ENCODE data around the gene S1PR1. TPM values are rescaled to one million over a fixed set of nuclear protein-coding genes. Genes with fewer than 3 reads are reported as not detected.

S1PR1 gene
- polyA plus RNA-seq, 1 donor (not counting 4 experiments of a cell fraction or from before 2014, with no cell fraction given), result 3.1 TPM

GRCh38 chr1:101280942-101281654 lies 44.3 kb downstream of the S1PR1 start:
- DNase-seq (ENCODE audit: low read depth, low spot score) (no peak), FAIRE-seq (no peak)
- H3K9ac ChIP-seq (ENCODE audit: control insufficient read depth, extremely low read depth, insufficient read depth, low read length), result no peak overlapping the region
- H3K36me3 ChIP-seq (ENCODE audit: control insufficient read depth in 2 of 2, extremely low read depth in 1 of 2, insufficient read depth in 2 of 2, low read length in 2 of 2), result no peaks in the 10 kb centered on the region
- H4K20me1 ChIP-seq (ENCODE audit: control insufficient read depth, extremely low read depth, insufficient read depth, low read length), result no peaks in the 10 kb centered on the region
- no peak overlapping the region for H3K27ac ChIP-seq (ENCODE audit: control insufficient read depth, insufficient read depth, low read length)
- H3K4me3 ChIP-seq (ENCODE audit: control insufficient read depth in 2 of 3, extremely low read depth in 1 of 3, insufficient read depth in 2 of 3, low read depth in 1 of 3, low read length in 3 of 3), result no peak overlapping the region
- TF ChIP-seq EZH2 (IDR thresholded peaks at IDR 0.05; ENCODE audit: low read length), result no peak
- H3K27me3 ChIP-seq (ENCODE audit: control insufficient read depth, extremely low read depth, insufficient read depth, low read length), result no peaks in the 10 kb centered on the region
- dilution Hi-C loops (cut with MboI; ENCODE audit: extremely low pct_ligation_motif_present, low sequenced_read_pairs), result no loop called here
- no peaks in the 10 kb centered on the region for H3K9me1 ChIP-seq (ENCODE audit: control insufficient read depth, extremely low read depth, insufficient read depth, low read length)
- H2AFZ ChIP-seq (ENCODE audit: control insufficient read depth, low read length), result no peak overlapping the region
- no peak overlapping the region for H3K4me2 ChIP-seq (ENCODE audit: control insufficient read depth, extremely low read depth, insufficient read depth, low read depth, low read length)
- H3K4me1 ChIP-seq (ENCODE audit: control insufficient read depth, extremely low read depth, insufficient read depth, low read length), result no peaks in the 10 kb centered on the region
- H3K9me3 ChIP-seq (ENCODE audit: control insufficient read depth, low read depth, low read length), result no peaks in the 10 kb centered on the region
- no peaks in the 10 kb centered on the region for H3K79me2 ChIP-seq (ENCODE audit: control insufficient read depth, insufficient read depth, low read length)

GRCh38 chr1:101281751-101282150 lies 44.9 kb downstream of the S1PR1 start:
- TF ChIP-seq EZH2 (IDR thresholded peaks at IDR 0.05; ENCODE audit: low read length) (no peak), CTCF (optimal IDR thresholded peaks at IDR 0.05 in 1 of 3, IDR thresholded peaks at IDR 0.05 in 1 of 3, conservative IDR thresholded peaks at IDR 0.05 in 1 of 3; ENCODE audit: extremely low read depth in 1 of 3, insufficient read depth in 2 of 3, low read length in 3 of 3) (no peak)
- dilution Hi-C loops (cut with MboI; ENCODE audit: extremely low pct_ligation_motif_present, low sequenced_read_pairs), result no loop called here
- DNase-seq (ENCODE audit: low read depth, low spot score) (no peak), FAIRE-seq (no peak)
- Histone ChIP-seq H3K27me3 (ENCODE audit: control insufficient read depth, extremely low read depth, insufficient read depth, low read length) (no peaks in the 10 kb centered on the region), H3K9ac (ENCODE audit: control insufficient read depth, extremely low read depth, insufficient read depth, low read length) (no peak overlapping the region), H3K4me3 (ENCODE audit: control insufficient read depth in 2 of 3, extremely low read depth in 1 of 3, insufficient read depth in 2 of 3, low read depth in 1 of 3, low read length in 3 of 3) (no peak overlapping the region), H3K9me3 (ENCODE audit: control insufficient read depth, low read depth, low read length) (no peaks in the 10 kb centered on the region), H3K9me1 (ENCODE audit: control insufficient read depth, extremely low read depth, insufficient read depth, low read length) (no peaks in the 10 kb centered on the region), H3K4me2 (ENCODE audit: control insufficient read depth, extremely low read depth, insufficient read depth, low read depth, low read length) (no peak overlapping the region), H3K4me1 (ENCODE audit: control insufficient read depth, extremely low read depth, insufficient read depth, low read length) (no peaks in the 10 kb centered on the region), H2AFZ (ENCODE audit: control insufficient read depth, low read length) (no peak overlapping the region), H3K27ac (ENCODE audit: control insufficient read depth, insufficient read depth, low read length) (no peak overlapping the region), H3K36me3 (ENCODE audit: control insufficient read depth in 2 of 2, extremely low read depth in 1 of 2, insufficient read depth in 2 of 2, low read length in 2 of 2) (no peaks in the 10 kb centered on the region), H3K79me2 (ENCODE audit: control insufficient read depth, insufficient read depth, low read length) (no peaks in the 10 kb centered on the region), H4K20me1 (ENCODE audit: control insufficient read depth, extremely low read depth, insufficient read depth, low read length) (no peaks in the 10 kb centered on the region)
